Testis (tissue), 3 donors: Measurements from ENCODE around the gene ANO9. TPM values are rescaled to one million over a fixed set of nuclear protein-coding genes. Genes with fewer than 3 reads are reported as not detected.

Experiments
- DNase-seq: peaks from one replicate; pipeline ENCODE4 v3.0.0-alpha.2; 2019
- H3K27ac ChIP-seq, 2 donors: fragments of 200-600 bp; sonication (generic); one replicate each; pipeline ENCODE4 v1.5.1; 2019
- H3K27me3 ChIP-seq: fragments of 200-600 bp; sonication (generic); one replicate; pipeline ENCODE4 v1.5.1; 2019
- H3K36me3 ChIP-seq: fragments of 200-600 bp; sonication (generic); one replicate; pipeline ENCODE4 v1.5.1; 2017; ENCODE audit warnings: low read depth; ENCODE audit errors: missing control alignments
- H3K4me1 ChIP-seq: fragments of 200-600 bp; sonication (generic); one replicate; pipeline ENCODE4 v1.5.1; 2019
- H3K4me3 ChIP-seq, 2 donors: fragments of 200-600 bp; sonication (generic); one replicate each; pipeline ENCODE4 v1.5.1; 2017 to 2019
- H3K9me3 ChIP-seq: fragments of 200-600 bp; sonication (generic); one replicate; pipeline ENCODE4 v1.5.1; 2017
- CTCF ChIP-seq, 3 experiments: fragments of 450-650 bp in 2 of 3; fragments of 200-600 bp in 1 of 3; sonication (generic) in 1 of 3; IDR thresholded peaks; one replicate each; pipeline ENCODE4 v1.5.1; 2016 to 2019; ENCODE audit warnings: antibody characterized with exemption in 3 of 3, mild to moderate bottlenecking in 2 of 3, moderate library complexity in 1 of 3
- POLR2A ChIP-seq: fragments of 450-650 bp; IDR thresholded peaks from one replicate; pipeline ENCODE4 v1.6.1; 2017; ENCODE audit warnings: antibody characterized with exemption, mild to moderate bottlenecking, moderate library complexity
- WGBS, 2 donors: methylation state at CpG; one replicate each; pipeline ENCODE4 v1.1.5; 2018; 5-methylcytosine and 5-hydroxymethylcytosine counted together
- intact Hi-C: fragments of 100-400 bp; cut with DNase I; formaldehyde crosslinking; loops from one replicate; pipeline ENCODE4 v1.15.1; 2023; ENCODE audit warnings: low total_unique reads
- polyA plus RNA-seq: library from polyadenylated mRNA; stranded (reverse); fragments of 350-450 nt; fragmentation: Illumina TruSeq; extraction: RNeasy Lipid Tissue Mini Kit (QIAGEN cat#74804); gene quantifications from one replicate; pipeline ENCODE4 v1.2.3, GENCODE V29; 2014; ENCODE audit warnings: low read depth, low replicate concordance; ENCODE audit not compliant: insufficient read depth
- total RNA-seq, 2 donors: library from RNA; depleted of rRNA; stranded (reverse); fragments of >200 nt; gene quantifications; one replicate each; pipeline ENCODE4 v1.2.3, GENCODE V29; 2016

ANO9 gene
- total and polyA plus RNA-seq, 3 donors from 2014 or later: 1.6 to 2.9 (median 1.9) TPM

DNA sequence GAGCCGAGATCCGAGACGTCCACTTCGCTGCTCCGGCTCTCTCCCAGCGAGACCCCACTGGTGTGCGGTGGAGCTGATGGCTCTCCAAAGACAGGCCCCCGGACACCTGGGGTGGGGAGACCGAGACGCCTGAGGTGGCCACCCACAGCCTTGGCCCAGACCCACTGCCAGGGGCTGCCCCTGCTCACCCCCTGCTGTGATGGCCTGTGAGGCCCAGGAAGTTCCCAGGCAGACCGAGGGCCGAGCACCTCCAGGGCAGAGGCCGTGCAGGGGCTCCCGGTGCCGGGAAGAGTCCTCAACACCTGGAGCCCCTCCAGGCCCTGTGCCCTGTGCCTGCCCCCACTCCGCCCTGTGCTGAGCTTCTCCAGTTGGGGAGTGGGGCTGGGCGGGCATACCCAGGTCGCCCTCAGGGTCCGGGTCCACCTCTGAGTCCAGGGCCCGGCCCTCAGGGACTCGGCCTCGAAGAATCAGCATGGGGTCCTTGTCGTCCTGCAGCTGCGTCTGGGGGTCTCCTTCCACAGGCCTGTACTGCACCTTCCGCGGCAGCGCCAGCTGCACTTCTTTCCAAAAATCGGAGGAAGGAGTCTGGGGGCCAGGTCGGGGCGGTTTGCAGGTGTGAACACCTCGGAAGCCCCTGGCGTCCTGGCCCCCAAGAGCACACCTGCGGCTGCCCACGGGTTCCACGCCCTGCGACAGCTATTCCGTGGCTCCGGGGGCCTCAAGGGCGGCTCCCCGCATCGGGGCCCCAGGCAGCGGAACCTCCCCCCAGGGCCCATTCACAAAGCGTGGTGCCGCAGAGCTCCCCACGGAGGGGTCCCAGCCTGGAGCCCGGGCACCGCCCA, 35.6 kb downstream of the ANO9 start:
- no peaks in the 10 kb centered on the region for H3K36me3 ChIP-seq
- no peak for TF ChIP-seq POLR2A
- no peak for TF ChIP-seq CTCF (IDR thresholded peaks at IDR 0.05)
- 56% methylated on average over 29 of the region's 47 CpGs; no CpG with 5 or more reads in 1 of the 2 donors for WGBS, 2 donors
- peaks cover 8% of the 10 kb centered on the region for H3K4me1 ChIP-seq
- no peaks in the 10 kb centered on the region for H3K9me3 ChIP-seq
- no peak for DNase-seq
- peak overlapping the region; percentile 57 to 77 for H3K4me3 ChIP-seq
- H3K27ac ChIP-seq: peak overlapping the region; percentile 39 to 65
- no peaks in the 10 kb centered on the region for H3K27me3 ChIP-seq
- intact Hi-C loops: no loop called here

DNA sequence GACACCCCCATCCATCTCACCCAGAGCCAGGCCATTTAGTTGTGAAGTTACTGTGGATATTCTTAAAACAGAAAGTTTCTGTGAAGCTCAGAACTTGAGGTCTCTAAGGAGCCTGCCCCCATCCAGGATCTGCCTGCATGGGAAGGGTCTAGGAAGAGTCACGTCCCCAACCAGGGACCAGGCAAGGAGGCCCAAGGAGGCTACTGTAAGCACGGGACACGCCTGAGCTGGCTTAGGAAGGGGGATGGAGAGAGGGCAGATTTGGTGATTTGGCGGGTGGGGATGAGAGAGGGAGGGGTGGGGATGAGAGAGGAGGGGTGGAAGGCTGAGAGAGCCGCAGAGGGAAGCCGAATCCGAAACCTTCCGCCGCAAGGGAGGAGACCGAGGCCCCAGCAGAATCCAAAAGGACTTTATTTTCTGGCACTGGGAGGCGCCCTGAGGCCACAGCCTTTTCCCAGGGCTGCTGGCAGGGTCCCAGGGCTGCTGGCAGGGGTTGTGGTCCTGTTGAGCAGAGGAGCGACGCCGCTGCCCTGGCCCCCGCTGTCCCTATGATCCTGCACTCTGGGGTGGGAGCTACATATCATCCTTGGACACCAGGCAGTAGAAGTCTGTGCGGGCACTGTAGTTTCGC, 36.4 kb downstream of the ANO9 start:
- no peak overlapping the region for H3K27ac ChIP-seq
- H3K9me3 ChIP-seq: no peaks in the 10 kb centered on the region
- no peak for TF ChIP-seq POLR2A
- no peak for TF ChIP-seq CTCF (IDR thresholded peaks at IDR 0.05)
- no peak overlapping the region for H3K4me3 ChIP-seq
- H3K36me3 ChIP-seq: no peaks in the 10 kb centered on the region
- WGBS, 2 donors: 45 to 64% methylated on average over 11 to 17 of the region's 17 CpGs
- no peaks in the 10 kb centered on the region for H3K27me3 ChIP-seq
- DNase-seq: peak; percentile 51
- intact Hi-C loops: no loop called here
- peaks cover 8% of the 10 kb centered on the region for H3K4me1 ChIP-seq

DNA sequence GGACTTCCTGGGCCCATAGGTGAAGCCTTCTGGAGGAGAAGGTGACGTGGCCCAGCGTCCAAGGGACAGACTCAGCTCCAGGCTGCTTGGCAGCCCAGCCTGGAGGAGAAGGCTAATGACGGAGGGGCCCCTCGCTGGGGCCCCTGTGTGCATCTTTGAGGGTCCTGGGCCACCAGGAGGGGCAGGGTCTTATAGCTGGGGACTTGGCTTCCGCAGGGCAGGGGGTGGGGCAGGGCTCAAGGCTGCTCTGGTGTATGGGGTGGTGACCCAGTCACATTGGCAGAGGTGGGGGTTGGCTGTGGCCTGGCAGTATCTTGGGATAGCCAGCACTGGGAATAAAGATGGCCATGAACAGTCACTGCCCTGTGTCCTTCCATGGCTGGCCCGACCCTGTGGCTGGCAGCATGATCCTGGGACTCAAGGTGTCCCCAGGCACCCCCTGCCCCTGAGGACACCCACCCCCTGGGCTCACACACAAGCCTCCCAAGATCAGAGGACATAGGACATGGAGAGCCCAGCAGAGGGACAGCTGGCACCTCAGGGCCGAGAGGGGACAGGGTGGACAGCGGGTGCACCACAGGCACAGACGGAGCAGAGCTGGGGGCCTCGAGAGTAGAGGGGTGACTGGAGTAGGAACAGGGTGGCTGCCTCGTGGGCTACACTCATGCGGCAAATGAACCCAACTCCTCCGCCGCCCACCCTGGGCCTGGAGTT, 37.1 kb downstream of the ANO9 start:
- no peak overlapping the region for H3K4me3 ChIP-seq
- no peaks in the 10 kb centered on the region for H3K36me3 ChIP-seq
- H3K4me1 ChIP-seq: peaks cover 8% of the 10 kb centered on the region
- H3K27ac ChIP-seq: no peak overlapping the region
- 89 to 91% methylated on average over 9 to 14 of the region's 14 CpGs for WGBS, 2 donors
- DNase-seq: no peak
- TF ChIP-seq CTCF (IDR thresholded peaks at IDR 0.05) (no peak), POLR2A (no peak)
- H3K9me3 ChIP-seq: no peaks in the 10 kb centered on the region
- H3K27me3 ChIP-seq: no peaks in the 10 kb centered on the region
- intact Hi-C loops: no loop called here

DNA sequence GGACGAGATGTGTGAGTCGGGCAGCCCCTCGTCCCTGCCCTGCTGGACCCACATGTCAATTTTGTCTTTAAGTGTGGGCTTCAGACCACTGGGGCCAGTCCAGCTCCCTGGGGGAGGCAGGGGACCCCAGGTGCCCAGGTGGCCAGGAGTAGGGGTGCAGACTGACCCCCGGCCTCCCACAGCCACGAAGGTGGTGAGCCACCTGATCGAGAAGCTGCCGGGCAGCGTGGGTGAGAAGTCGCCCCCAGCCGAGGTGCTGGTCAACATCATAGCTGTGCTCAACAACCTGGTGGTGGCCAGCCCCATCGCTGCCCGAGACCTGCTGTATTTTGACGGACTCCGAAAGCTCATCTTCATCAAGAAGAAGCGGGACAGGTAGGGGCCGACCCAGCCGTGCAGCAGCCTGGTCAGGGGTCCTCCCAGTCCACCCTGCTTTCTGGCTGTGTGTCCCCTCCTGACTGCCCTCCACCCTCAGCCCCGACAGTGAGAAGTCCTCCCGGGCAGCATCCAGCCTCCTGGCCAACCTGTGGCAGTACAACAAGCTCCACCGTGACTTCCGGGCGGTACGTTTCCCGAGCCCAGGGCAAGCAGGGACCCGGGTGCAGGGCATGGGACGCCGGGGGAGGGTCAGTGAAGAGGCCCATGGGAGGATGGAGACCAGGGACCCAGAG, 37.9 kb downstream of the ANO9 start:
- intact Hi-C loops: no loop called here
- WGBS, 2 donors: 93 to 97% methylated on average over 11 to 27 of the region's 27 CpGs
- H3K27me3 ChIP-seq: no peaks in the 10 kb centered on the region
- no peak for DNase-seq
- no peak overlapping the region for H3K4me3 ChIP-seq
- peaks cover 8% of the 10 kb centered on the region for H3K4me1 ChIP-seq
- H3K27ac ChIP-seq: no peak overlapping the region
- no peak for TF ChIP-seq POLR2A
- no peak for TF ChIP-seq CTCF (IDR thresholded peaks at IDR 0.05)
- no peaks in the 10 kb centered on the region for H3K9me3 ChIP-seq
- no peaks in the 10 kb centered on the region for H3K36me3 ChIP-seq
